Ramos (cell line): ENCODE measurements around the gene MYBPC3.

Experiments used
- in situ Hi-C: fragments of 300-500 bp; cut with MboI; formaldehyde crosslinking; loops from one replicate; pipeline ENCODE4 v1.14.3; 2022; ENCODE audit warnings: low sequenced_read_pairs; ENCODE audit not compliant: unreplicated experiment

MYBPC3 gene

GRCh38 chr11:47359162-47359561 lies 6.7 kb upstream of the MYBPC3 start:
- in situ Hi-C loops: no loop called here

GRCh38 chr11:47358731-47359051 lies 6.2 kb upstream of the MYBPC3 start:
- in situ Hi-C loops: no loop called here

- in situ Hi-C loops: no loop called here
Observed at GRCh38 chr11:47357985-47358730, 5.7 kb upstream of the MYBPC3 start.

- in situ Hi-C loops: no loop called here
Observed at GRCh38 chr11:47356998-47357329, 4.5 kb upstream of the MYBPC3 start.

GRCh38 chr11:47356129-47356997 lies 3.9 kb upstream of the MYBPC3 start:
- in situ Hi-C loops: no loop called here

- in situ Hi-C loops: no loop called here
Observed at GRCh38 chr11:47355283-47356128, 3.0 kb upstream of the MYBPC3 start.

GRCh38 chr11:47354913-47355282 lies 2.4 kb upstream of the MYBPC3 start:
- in situ Hi-C loops: no loop called here

GRCh38 chr11:47353978-47354774 lies 1.7 kb upstream of the MYBPC3 start:
- in situ Hi-C loops: no loop called here

- in situ Hi-C loops: no loop called here
Observed at GRCh38 chr11:47351156-47352126, 1.1 kb downstream of the MYBPC3 start.

GRCh38 chr11:47350315-47350714 lies 2.2 kb downstream of the MYBPC3 start:
- in situ Hi-C loops: no loop called here

- in situ Hi-C loops: no loop called here
Observed at GRCh38 chr11:47349521-47350095, 2.9 kb downstream of the MYBPC3 start.

- in situ Hi-C loops: no loop called here
Observed at GRCh38 chr11:47348859-47349258, 3.6 kb downstream of the MYBPC3 start.

GRCh38 chr11:47348131-47348802 lies 4.2 kb downstream of the MYBPC3 start:
- in situ Hi-C loops: no loop called here

GRCh38 chr11:47347137-47347536 lies 5.4 kb downstream of the MYBPC3 start:
- in situ Hi-C loops: no loop called here

GRCh38 chr11:47345890-47346563 lies 6.5 kb downstream of the MYBPC3 start:
- in situ Hi-C loops: no loop called here

- in situ Hi-C loops: no loop called here
Observed at GRCh38 chr11:47342854-47343253, 9.6 kb downstream of the MYBPC3 start.

GRCh38 chr11:47342036-47342803 lies 10.3 kb downstream of the MYBPC3 start:
- in situ Hi-C loops: no loop called here
